GM12865 (cell line): Measurements from ENCODE around the gene GALR2.

ENCODE experiments used
- DNase-seq: peaks from one replicate; pipeline ENCODE4 v3.0.0; 2010; ENCODE audit warnings: low read depth
- H3K4me3 ChIP-seq: 2 replicates; pipeline ENCODE4 v1.5.1; 2011; ENCODE audit warnings: mild to moderate bottlenecking, low read depth, low read length, control low read depth
- TF ChIP-seq, protein P1 (sequence below): IDR thresholded peaks from 2 replicates; pipeline ENCODE4 v1.5.1; 2011; ENCODE audit warnings: low read length, control low read depth, low read depth, inconsistent platforms; ENCODE audit not compliant: insufficient read depth; ENCODE audit errors: missing control alignments

GALR2 gene

DNA sequence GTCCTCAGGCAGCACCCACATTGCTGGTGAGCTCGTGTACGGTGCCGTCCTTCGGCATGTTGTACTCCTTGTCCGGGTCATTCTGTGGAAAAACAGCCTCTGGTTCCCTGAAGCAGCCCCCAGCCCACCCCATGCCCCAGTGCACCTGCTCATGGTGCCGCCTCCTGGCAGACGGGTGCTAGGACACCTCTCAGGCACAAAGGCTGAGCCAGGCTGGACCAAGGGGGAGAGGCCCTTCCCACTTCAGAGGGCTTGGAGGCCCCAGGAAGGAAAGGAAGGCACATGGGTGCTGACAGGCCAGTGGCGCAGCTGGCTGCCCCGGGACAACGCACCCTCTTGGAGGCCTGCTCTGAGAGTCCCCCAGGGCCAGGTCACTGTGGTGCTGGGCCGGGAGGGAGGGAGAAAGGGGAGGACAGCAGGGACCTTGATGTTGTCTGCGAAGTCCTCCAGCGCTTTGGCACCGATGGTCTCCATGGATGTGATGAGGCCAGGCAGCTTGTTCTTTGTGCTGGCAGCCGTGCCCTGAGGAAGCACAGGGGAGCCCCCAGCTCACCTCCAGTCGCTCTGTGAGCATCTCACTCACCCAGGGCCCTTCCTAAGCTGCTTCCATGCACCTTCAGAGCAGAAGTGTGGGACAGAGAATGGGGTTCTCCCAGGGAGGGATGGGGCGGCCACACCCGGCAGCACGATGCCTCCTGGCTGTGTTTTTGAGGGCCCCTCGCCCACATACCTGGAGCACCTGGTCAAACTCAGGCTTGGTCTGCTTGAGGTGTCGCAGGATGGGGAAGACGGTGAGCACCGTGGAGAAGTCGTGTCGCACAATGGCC is 13.7 kb downstream of the GALR2 start:
- TF ChIP-seq, protein P1, sequence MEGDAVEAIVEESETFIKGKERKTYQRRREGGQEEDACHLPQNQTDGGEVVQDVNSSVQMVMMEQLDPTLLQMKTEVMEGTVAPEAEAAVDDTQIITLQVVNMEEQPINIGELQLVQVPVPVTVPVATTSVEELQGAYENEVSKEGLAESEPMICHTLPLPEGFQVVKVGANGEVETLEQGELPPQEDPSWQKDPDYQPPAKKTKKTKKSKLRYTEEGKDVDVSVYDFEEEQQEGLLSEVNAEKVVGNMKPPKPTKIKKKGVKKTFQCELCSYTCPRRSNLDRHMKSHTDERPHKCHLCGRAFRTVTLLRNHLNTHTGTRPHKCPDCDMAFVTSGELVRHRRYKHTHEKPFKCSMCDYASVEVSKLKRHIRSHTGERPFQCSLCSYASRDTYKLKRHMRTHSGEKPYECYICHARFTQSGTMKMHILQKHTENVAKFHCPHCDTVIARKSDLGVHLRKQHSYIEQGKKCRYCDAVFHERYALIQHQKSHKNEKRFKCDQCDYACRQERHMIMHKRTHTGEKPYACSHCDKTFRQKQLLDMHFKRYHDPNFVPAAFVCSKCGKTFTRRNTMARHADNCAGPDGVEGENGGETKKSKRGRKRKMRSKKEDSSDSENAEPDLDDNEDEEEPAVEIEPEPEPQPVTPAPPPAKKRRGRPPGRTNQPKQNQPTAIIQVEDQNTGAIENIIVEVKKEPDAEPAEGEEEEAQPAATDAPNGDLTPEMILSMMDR: no peak
- no peak overlapping the region for H3K4me3 ChIP-seq
- no peak for DNase-seq

DNA sequence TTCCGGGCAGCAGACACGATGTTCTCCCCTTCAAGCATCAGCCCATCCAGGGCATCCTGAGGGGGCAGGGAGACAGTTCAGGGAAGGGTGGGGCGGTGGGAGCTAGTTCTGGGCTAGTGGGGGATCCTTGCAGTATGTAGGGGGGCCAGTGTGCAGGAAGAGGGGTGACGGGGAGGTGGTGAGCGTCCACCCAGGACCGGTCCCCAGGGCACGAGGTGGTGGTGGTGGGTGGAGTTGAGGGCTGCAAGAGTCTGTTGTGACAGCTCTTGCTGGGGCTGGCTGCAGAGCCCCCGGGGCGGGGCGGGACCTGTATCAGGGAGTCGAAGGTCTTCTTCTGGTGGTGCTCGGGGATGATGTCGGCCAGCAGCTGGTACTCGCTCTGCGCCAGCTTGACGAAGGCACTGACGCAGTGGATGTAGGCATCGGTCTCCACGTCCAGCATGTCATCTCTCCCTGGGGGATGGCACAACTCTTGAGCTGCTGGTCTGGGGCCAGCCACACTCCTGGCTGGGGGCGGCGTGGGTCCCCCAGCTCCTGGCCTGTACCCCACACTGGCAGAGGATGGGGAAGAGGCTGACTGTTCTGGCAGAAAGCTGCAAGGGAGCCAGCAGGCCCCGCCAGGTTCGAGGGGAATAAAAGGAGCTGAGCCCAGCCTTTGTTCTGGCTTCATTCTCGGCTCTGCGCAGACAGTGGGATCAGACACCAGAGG is 14.4 kb downstream of the GALR2 start:
- no peak for DNase-seq
- no peak overlapping the region for H3K4me3 ChIP-seq
- TF ChIP-seq, protein P1: no peak

DNA sequence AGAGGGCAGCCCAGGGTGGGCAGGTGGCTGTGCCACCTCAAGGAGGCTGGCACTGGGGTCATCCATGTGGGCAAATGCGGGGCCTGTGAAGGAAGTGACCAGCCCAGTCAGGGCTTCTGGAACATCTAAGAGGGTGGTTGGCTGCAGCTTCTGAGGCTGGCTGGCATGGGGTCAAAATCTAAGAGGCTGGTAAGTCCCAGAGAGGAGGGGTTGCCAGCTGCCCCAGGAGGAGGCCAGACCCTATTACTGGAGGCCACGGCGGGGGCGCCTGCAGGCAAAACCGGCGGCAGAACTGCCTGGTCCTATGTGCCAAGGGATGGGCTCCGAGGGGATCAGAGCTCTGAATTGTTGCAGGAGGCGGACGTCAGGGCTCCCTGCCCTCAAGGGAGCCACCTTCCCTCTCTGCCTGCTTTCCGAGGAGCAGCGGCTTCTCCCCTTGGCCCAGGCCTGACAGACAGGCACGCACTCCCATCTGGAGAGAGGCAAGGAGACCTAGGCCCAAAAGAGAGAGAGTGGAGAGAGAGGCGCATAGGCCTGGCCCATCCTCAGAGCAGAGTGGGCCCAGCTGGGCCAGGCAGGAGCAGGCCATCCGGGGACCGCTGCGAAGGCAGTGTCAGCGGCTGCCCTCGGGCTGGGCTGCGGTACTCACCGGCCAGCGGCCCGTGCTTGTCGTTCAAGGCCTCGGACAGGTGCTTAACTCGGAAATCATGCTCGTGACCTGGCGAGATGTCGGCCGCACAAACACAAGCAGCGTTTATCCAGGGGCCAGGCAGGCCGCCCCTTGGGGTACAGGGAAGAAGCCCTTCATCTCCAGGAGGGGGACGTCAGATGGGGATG is 15.3 kb downstream of the GALR2 start:
- no peak for DNase-seq
- TF ChIP-seq, protein P1: no peak
- H3K4me3 ChIP-seq: no peak overlapping the region

DNA sequence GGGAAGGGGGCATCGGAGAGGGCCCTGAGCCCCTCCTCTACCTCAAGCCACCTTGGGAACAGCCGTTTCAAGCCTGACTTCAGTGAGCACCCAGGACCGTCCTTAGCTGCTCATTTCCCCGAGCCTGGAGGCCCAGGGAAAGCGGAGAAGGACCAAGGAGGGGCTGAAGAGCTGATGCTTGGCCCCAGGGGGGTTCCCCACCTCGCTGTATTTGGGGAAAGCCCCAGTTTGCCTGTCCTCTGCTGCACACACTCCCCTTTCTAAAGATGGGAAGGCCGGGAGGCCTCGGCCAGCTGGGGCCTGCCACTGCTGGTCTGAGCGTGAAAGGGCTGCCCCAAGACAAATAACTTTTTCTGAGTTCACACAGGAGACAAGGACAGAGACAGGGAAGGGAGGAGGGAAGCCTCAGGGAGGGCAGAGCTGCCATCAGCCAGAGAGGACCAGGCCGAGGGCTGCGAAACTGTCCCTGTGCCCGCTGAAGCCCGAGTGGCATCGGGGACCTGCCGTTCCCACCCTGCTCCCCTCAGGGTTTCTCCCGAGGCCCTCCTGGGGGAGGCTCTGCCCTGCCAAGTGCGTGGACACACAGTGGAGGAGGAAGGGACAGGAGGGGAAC is 16.0 kb downstream of the GALR2 start:
- TF ChIP-seq, protein P1: no peak
- DNase-seq: no peak
- no peak overlapping the region for H3K4me3 ChIP-seq

DNA sequence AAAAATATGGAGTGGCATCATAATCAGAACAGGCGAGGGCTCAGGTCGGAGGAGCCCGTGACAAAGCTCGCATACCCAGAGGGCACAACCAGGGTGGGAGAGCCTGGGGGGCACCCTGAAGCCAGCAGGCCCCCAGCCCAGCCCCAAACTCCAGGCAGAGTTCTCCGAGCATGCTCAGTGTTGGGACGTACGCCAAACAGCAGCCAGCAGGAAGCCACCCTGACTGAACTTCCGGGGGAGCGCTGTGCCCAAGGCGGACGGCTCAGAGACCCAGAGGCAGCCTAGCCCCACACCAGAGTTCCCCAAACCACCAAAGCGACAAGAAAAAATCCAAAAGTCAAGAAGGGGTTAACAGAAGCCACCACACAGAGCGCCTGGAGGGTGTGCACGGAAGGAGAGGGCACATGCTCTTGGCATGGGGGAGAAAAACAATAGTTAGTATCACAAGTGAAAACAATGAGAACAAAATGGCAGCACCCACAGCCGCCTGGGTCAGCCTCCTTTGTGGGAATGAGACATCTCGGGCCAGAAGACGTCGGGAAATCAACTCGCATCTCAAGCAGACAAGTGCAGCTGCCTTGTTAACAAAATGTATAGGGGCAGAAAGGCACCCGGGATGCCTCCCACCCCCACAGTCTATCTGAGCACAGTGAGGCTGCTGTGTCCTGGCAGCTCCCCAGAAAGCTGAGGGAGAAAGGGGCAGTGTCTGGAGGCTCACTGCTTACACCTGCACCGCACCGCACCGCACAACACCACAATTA is 17.1 kb downstream of the GALR2 start:
- no peak overlapping the region for H3K4me3 ChIP-seq
- TF ChIP-seq, protein P1: no peak
- DNase-seq: no peak
